HEK293T (cell line): ENCODE data around the gene SIGLEC15.

Experiments
- ARNT ChIP-seq: fragments of 450-650 bp; IDR thresholded peaks from 2 replicates; pipeline ENCODE4 v1.6.1; 2017; ENCODE audit warnings: mild to moderate bottlenecking
- BHLHE40 ChIP-seq: fragments of 450-650 bp; IDR thresholded peaks from 2 replicates; pipeline ENCODE4 v1.6.1; 2016; ENCODE audit warnings: mild to moderate bottlenecking, moderate library complexity, borderline replicate concordance
- ELF4 ChIP-seq: fragments of 450-650 bp; IDR thresholded peaks from 2 replicates; pipeline ENCODE4 v1.6.1; 2017; ENCODE audit warnings: antibody characterized with exemption
- FOXA1 ChIP-seq: fragments of 450-650 bp; IDR thresholded peaks from 2 replicates; pipeline ENCODE4 v1.6.1; 2016; ENCODE audit warnings: mild to moderate bottlenecking
- FOXK2 ChIP-seq: fragments of 450-650 bp; IDR thresholded peaks from 2 replicates; pipeline ENCODE4 v1.6.1; 2016; ENCODE audit warnings: mild to moderate bottlenecking
- FOXM1 ChIP-seq: fragments of 450-650 bp; IDR thresholded peaks from 2 replicates; pipeline ENCODE4 v1.6.1; 2017; ENCODE audit warnings: mild to moderate bottlenecking, borderline replicate concordance
- HDGF ChIP-seq: fragments of 450-650 bp; IDR thresholded peaks from 2 replicates; pipeline ENCODE4 v1.6.1; 2017; ENCODE audit warnings: antibody characterized with exemption, borderline replicate concordance
- NFRKB ChIP-seq: fragments of 450-650 bp; IDR thresholded peaks from 2 replicates; pipeline ENCODE4 v1.6.1; 2016; ENCODE audit warnings: mild to moderate bottlenecking, moderate library complexity
- SP1 ChIP-seq: fragments of 450-650 bp; IDR thresholded peaks from 2 replicates; pipeline ENCODE4 v1.6.1; 2017
- SUZ12 ChIP-seq: fragments of 450-650 bp; IDR thresholded peaks from 2 replicates; pipeline ENCODE4 v1.6.1; 2016; ENCODE audit warnings: mild to moderate bottlenecking
- TARDBP ChIP-seq: fragments of 450-650 bp; IDR thresholded peaks from 2 replicates; pipeline ENCODE4 v1.6.1; 2016
- ZNF384 ChIP-seq: fragments of 450-650 bp; IDR thresholded peaks from 2 replicates; pipeline ENCODE4 v1.6.1; 2016
- TF ChIP-seq, protein P1 (sequence below): fragments of 450-650 bp; IDR thresholded peaks from 2 replicates; pipeline ENCODE4 v1.6.1; 2016

DNA sequence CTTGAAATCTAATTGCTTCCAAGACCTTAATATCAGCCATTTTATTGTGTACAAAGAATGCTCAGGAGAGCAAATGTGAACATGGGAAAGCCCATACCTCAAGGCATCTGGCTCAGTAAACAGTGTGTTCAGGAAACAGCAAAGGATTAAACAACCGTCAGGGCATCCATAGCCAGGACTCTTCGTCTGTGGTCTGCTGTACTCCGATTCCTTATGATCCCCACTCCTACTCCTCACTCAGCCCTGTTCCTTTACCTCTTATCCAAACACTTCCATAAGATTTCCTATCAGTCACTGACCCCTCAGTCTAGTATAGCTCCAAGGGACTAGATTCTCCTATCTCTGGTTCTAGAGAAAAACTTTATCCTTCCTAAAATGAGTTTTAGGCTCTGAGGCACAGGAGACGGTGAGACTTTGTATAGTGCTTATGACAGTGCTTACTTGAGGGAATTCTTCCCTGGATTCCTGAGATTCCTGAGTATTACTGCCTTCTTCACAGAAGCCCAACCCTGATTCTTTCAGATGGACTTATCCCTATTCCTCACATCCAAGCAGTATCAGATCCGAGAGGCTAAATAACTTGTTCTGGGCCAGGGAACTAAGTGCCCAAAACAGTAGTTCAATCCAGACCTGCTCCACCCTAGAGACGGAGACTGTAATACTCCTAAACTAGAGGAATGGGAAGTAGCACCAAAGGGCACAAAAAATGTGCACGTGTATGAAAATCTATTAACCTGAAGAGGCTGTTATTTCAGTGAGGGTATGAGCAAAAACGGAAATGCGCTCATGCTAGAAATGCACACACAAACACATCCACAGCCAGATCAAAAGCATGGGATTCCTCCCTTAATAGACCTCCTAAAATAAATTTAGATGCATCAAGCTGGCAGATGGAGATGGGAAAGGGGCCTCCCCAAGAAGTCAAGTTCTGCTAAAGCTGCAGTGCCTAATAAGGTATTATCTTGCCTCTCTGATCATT is 42.1 kb upstream of the SIGLEC15 start:
- TF ChIP-seq SUZ12 (no peak), FOXM1 (no peak), BHLHE40 (no peak), TARDBP (no peak), FOXK2 (no peak), HDGF (no peak), SP1 (no peak), ARNT (no peak), FOXA1 (no peak), NFRKB (no peak), ZNF384 (no peak), ELF4 (no peak)
- TF ChIP-seq, protein P1, sequence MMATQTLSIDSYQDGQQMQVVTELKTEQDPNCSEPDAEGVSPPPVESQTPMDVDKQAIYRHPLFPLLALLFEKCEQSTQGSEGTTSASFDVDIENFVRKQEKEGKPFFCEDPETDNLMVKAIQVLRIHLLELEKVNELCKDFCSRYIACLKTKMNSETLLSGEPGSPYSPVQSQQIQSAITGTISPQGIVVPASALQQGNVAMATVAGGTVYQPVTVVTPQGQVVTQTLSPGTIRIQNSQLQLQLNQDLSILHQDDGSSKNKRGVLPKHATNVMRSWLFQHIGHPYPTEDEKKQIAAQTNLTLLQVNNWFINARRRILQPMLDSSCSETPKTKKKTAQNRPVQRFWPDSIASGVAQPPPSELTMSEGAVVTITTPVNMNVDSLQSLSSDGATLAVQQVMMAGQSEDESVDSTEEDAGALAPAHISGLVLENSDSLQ: no peak
